K562 (cell line): ENCODE data around the gene ZRANB1. TPM values are rescaled to one million over a fixed set of nuclear protein-coding genes. Genes with fewer than 3 reads are reported as not detected.

Experiments used
- ATAC-seq: fragments of 200-7000 bp; cut with Tn5 transposase; 3 replicates; pipeline ENCODE4 v1.9.1; 2020; ENCODE audit warnings: moderate library complexity
- BruUV-seq: library from RNA; stranded (reverse); fragments of 400-500 nt; replicated peaks from 2 replicates; lab custom pipeline; 2021; lab: Mats Ljungman, UMichigan
- CTCF ChIA-PET: fragments of 300-600 bp; formaldehyde crosslinking; extraction: SDS; loops from one replicate; lab custom pipeline; 2021; ENCODE audit warnings: low intra/inter-chr PET ratio; lab: Yijun Ruan, JAX
- POLR2A ChIA-PET: fragments of 300-600, 350-650 bp; sonication (Branson Sonifier 250); formaldehyde crosslinking; extraction: SDS; loops from one replicate; lab custom pipeline; 2021; ENCODE audit warnings: antibody characterized with exemption, inconsistent platforms; lab: Yijun Ruan, JAX
- DNase-seq, 4 experiments: peaks; one replicate each; pipeline versions ENCODE4 v3.0.0 to v3.0.0-alpha.2; 2011 to 2018; ENCODE audit warnings: low spot score in 3 of 4, mixed read lengths in 3 of 4; ENCODE audit errors: extremely low read depth in 1 of 4
- FAIRE-seq: peaks from 2 replicates; lab custom pipeline; 2011; peaks lifted over from hg19 to GRCh38; lab: Jason Lieb, UNC
- H2AFZ ChIP-seq: 2 replicates; pipeline ENCODE4 v1.6.0; 2011; ENCODE audit warnings: low read depth, low read length, control low read depth, inconsistent platforms
- H3K27ac ChIP-seq: fragments of 200-600 bp; 3 replicates; pipeline ENCODE4 v1.8.0; 2011; ENCODE audit warnings: low read depth, mild to moderate bottlenecking, control low read depth, inconsistent platforms, low read length, moderate library complexity, mixed read lengths; ENCODE audit errors: extremely low read depth
- H3K27me3 ChIP-seq, 2 experiments: fragments of 300-600 bp in 1 of 2; 2 replicates in 1 of 2; 3 replicates in 1 of 2; pipeline versions ENCODE4 v1.6.0 to v1.8.0; 2011; ENCODE audit warnings: inconsistent platforms in 2 of 2, low read length in 2 of 2, mild to moderate bottlenecking in 1 of 2, mixed read lengths in 1 of 2, moderate library complexity in 1 of 2; ENCODE audit not compliant: control insufficient read depth in 2 of 2, insufficient read depth in 2 of 2
- H3K36me3 ChIP-seq: fragments of 300-600 bp; 3 replicates; pipeline ENCODE4 v1.8.0; 2011; ENCODE audit warnings: mild to moderate bottlenecking, low read length, inconsistent platforms; ENCODE audit not compliant: control insufficient read depth, insufficient read depth
- H3K4me1 ChIP-seq, 2 experiments: fragments of 200-600 bp in 1 of 2; replicated peaks in 1 of 2; 2 replicates in 1 of 2; 3 replicates in 1 of 2; pipeline versions ENCODE4 v1.5.1 to v1.8.0; 2011; ENCODE audit warnings: inconsistent platforms in 2 of 2, low read length in 2 of 2, mild to moderate bottlenecking in 1 of 2, mixed read lengths in 1 of 2, moderate library complexity in 1 of 2; ENCODE audit not compliant: control insufficient read depth in 2 of 2, insufficient read depth in 2 of 2
- H3K4me2 ChIP-seq: 2 replicates; pipeline ENCODE4 v1.6.1; 2011; ENCODE audit warnings: low read length, control low read depth, inconsistent platforms, mixed read lengths; ENCODE audit not compliant: insufficient read depth
- H3K4me3 ChIP-seq: fragments of 200-600 bp; sonication (generic), shearing (Covaris generic); 2 replicates; pipeline ENCODE4 v1.5.1; 2016; ENCODE audit warnings: control low read depth, inconsistent platforms
- H3K79me2 ChIP-seq: fragments of 200-600 bp; 3 replicates; pipeline ENCODE4 v1.8.0; 2011; ENCODE audit warnings: low read length, inconsistent platforms; ENCODE audit not compliant: control insufficient read depth, insufficient read depth
- H3K9ac ChIP-seq, 2 experiments: 2 replicates each; pipeline versions ENCODE4 v1.6.0 to v1.6.1; 2011; ENCODE audit warnings: low read depth in 2 of 2, low read length in 2 of 2, control low read depth in 1 of 2, inconsistent platforms in 1 of 2, mild to moderate bottlenecking in 1 of 2, mixed read lengths in 1 of 2; ENCODE audit not compliant: insufficient read depth in 1 of 2
- H3K9me1 ChIP-seq: one replicate; pipeline ENCODE4 v1.6.0; 2011; ENCODE audit warnings: inconsistent platforms, mild to moderate bottlenecking, low read length, moderate library complexity; ENCODE audit not compliant: control insufficient read depth, insufficient read depth
- H3K9me3 ChIP-seq: replicated peaks from 2 replicates; pipeline ENCODE4 v1.5.1; 2011; ENCODE audit warnings: low read depth, low read length, inconsistent platforms; ENCODE audit not compliant: control insufficient read depth, insufficient read depth
- H4K20me1 ChIP-seq: replicated peaks from 2 replicates; pipeline ENCODE4 v1.6.1; 2011; ENCODE audit warnings: low read length, inconsistent platforms, mixed read lengths; ENCODE audit not compliant: control insufficient read depth, insufficient read depth
- HLTF ChIP-seq: fragments of 450-650 bp; IDR thresholded peaks from 2 replicates; pipeline ENCODE4 v1.6.1; 2016
- HMGN3 ChIP-seq: IDR thresholded peaks from 2 replicates; pipeline ENCODE4 v1.6.1; 2011; ENCODE audit warnings: borderline replicate concordance, low read depth, mild to moderate bottlenecking, mixed read lengths, low read length; ENCODE audit not compliant: insufficient read length; ENCODE audit errors: extremely low read depth
- TBL1XR1 ChIP-seq, 2 experiments: IDR thresholded peaks; 2 replicates each; pipeline ENCODE4 v1.6.1; 2012; ENCODE audit warnings: improper control_type of control experiment in 2 of 2, low read length in 2 of 2, mild to moderate bottlenecking in 1 of 2
- ZNF354B ChIP-seq: fragments of 250-450 bp; sonication (Bioruptor Pico); IDR thresholded peaks from 2 replicates; pipeline ENCODE4 v1.4.0; 2020
- WGBS: fragments of 100-300 bp; shearing (Covaris generic); methylation state at CpG from one replicate; pipeline ENCODE4 v1.1.6; 2016; ENCODE audit warnings: low coverage, mixed read lengths; ENCODE audit not compliant: insufficient coverage; ENCODE audit errors: missing lambda C conversion rate; 5-methylcytosine and 5-hydroxymethylcytosine counted together
- in situ Hi-C: fragments of 300-500 bp; cut with MboI; formaldehyde crosslinking; loops from 4 replicates; pipeline ENCODE4 v1.15.0; 2018; ENCODE audit warnings: inconsistent platforms, mixed read lengths
- intact Hi-C: fragments of 100-400 bp; cut with micrococcal nuclease; formaldehyde crosslinking; loops from 2 replicates; pipeline ENCODE4 v1.14.2; 2022
- polyA plus RNA-seq, 8 experiments: library from polyadenylated mRNA; depleted of rRNA in 4 of 8; stranded (reverse) in 5 of 8; unstranded in 3 of 8; fragments of >200 nt; fragmentation: Nextera tagmentation in 2 of 8; fragmentation: Illumina TruSeq in 1 of 8; extraction: Ambion mirVana in 2 of 8; extraction: Trizol in 1 of 8; gene quantifications; 2 replicates each; pipeline versions ENCODE4 v1.2.1 to v1.2.3, GENCODE V29; 2011 to 2014; ENCODE audit warnings: inconsistent platforms in 1 of 8, missing spikeins in 1 of 8
- total RNA-seq, 7 experiments: library from RNA; depleted of rRNA in 6 of 7; stranded (reverse); fragments of >200 nt in 6 of 7; fragmentation: Illumina TruSeq in 2 of 7; extraction: Trizol in 2 of 7; gene quantifications; 2 replicates each; pipeline versions ENCODE4 v1.2.1 to v1.2.3, GENCODE V29; 2011 to 2021; ENCODE audit warnings: low replicate concordance in 1 of 7
- TF ChIP-seq, protein P1 (sequence below), 2 experiments: fragments of 450-650 bp; IDR thresholded peaks; 2 replicates each; pipeline ENCODE4 v1.6.1; 2018; ENCODE audit warnings: mild to moderate bottlenecking in 2 of 2, low read depth in 1 of 2; ENCODE audit not compliant: partially characterized antibody in 2 of 2
- TF ChIP-seq, protein P2 (sequence below): sonication (generic); IDR thresholded peaks from 2 replicates; pipeline ENCODE4 v1.6.1; 2016

The ZRANB1 gene
- total and polyA plus RNA-seq, 9 of the 15 experiments (the other 6 are each of a cell fraction or from before 2014, with no cell fraction given), result 0.07 to 1.1 (median 0.64) TPM

DNA sequence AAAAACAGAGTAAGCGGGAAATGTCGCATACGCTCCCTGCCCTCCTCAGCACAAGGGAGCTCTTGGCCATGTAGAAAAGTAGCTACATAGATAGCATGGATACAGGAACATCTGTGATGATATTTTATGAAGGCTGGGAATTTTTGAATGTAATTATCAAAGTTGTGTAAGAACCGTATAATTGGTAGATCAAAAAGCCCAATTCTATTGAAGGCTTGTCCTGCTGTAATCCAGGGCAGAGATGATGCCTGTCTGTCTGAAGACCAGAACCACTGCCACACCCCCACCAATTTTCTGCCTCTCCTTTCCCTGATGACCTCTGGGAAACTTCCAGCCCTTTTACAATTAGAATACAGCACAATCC lies 51.4 kb downstream of the ZRANB1 start:
- Histone ChIP-seq H3K9me3 (no peaks in the 10 kb centered on the region), H3K36me3 (no peaks in the 10 kb centered on the region), H3K4me1 (no peaks in the 10 kb centered on the region), H3K79me2 (no peaks in the 10 kb centered on the region), H3K9ac (no peak overlapping the region), H3K27me3 (no peaks in the 10 kb centered on the region), H4K20me1 (no peaks in the 10 kb centered on the region), H3K4me2 (no peak overlapping the region), H3K27ac (no peak overlapping the region), H3K9me1 (no peaks in the 10 kb centered on the region), H3K4me3 (no peak overlapping the region), H2AFZ (no peak overlapping the region)
- in situ Hi-C loops, result no loop called here
- intact Hi-C loops, result no loop called here
- ATAC-seq (no peak), DNase-seq (no peak), FAIRE-seq (no peak)
- CTCF ChIA-PET, result no interaction called here
- TF ChIP-seq HLTF (no peak), ZNF354B (CRISPR knock-in tag) (no peak), TBL1XR1 (IDR thresholded peaks at IDR 0.05; ENCODE audit: low read length in 2 of 2) (no peak), HMGN3 (no peak)
- TF ChIP-seq, protein P1, sequence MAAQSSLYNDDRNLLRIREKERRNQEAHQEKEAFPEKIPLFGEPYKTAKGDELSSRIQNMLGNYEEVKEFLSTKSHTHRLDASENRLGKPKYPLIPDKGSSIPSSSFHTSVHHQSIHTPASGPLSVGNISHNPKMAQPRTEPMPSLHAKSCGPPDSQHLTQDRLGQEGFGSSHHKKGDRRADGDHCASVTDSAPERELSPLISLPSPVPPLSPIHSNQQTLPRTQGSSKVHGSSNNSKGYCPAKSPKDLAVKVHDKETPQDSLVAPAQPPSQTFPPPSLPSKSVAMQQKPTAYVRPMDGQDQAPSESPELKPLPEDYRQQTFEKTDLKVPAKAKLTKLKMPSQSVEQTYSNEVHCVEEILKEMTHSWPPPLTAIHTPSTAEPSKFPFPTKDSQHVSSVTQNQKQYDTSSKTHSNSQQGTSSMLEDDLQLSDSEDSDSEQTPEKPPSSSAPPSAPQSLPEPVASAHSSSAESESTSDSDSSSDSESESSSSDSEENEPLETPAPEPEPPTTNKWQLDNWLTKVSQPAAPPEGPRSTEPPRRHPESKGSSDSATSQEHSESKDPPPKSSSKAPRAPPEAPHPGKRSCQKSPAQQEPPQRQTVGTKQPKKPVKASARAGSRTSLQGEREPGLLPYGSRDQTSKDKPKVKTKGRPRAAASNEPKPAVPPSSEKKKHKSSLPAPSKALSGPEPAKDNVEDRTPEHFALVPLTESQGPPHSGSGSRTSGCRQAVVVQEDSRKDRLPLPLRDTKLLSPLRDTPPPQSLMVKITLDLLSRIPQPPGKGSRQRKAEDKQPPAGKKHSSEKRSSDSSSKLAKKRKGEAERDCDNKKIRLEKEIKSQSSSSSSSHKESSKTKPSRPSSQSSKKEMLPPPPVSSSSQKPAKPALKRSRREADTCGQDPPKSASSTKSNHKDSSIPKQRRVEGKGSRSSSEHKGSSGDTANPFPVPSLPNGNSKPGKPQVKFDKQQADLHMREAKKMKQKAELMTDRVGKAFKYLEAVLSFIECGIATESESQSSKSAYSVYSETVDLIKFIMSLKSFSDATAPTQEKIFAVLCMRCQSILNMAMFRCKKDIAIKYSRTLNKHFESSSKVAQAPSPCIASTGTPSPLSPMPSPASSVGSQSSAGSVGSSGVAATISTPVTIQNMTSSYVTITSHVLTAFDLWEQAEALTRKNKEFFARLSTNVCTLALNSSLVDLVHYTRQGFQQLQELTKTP (IDR thresholded peaks at IDR 0.05; ENCODE audit: low read depth in 1 of 2, partially characterized antibody in 2 of 2), result no peak
- TF ChIP-seq, protein P2, sequence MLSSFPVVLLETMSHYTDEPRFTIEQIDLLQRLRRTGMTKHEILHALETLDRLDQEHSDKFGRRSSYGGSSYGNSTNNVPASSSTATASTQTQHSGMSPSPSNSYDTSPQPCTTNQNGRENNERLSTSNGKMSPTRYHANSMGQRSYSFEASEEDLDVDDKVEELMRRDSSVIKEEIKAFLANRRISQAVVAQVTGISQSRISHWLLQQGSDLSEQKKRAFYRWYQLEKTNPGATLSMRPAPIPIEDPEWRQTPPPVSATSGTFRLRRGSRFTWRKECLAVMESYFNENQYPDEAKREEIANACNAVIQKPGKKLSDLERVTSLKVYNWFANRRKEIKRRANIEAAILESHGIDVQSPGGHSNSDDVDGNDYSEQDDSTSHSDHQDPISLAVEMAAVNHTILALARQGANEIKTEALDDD, result no peak
- no TSS peak for BruUV-seq
- WGBS, result no CpG with 5 or more reads among the region's 4 CpGs
- POLR2A ChIA-PET, result no interaction called here
